B cell (primary cell): Measurements from ENCODE around the gene PDE3B. TPM values are rescaled to one million over a fixed set of nuclear protein-coding genes. Genes with fewer than 3 reads are reported as not detected.
"Not testable (repeated sequence)": the region's sequence is repeated elsewhere in the genome, so short reads cannot be mapped to it uniquely, and the experiment has no call there.

Experiments
- ATAC-seq: fragments of 200-7000 bp; cut with Tn5 transposase; one replicate; pipeline ENCODE4 v1.10.0; 2021; ENCODE audit warnings: low read depth, mild to moderate bottlenecking, moderate number of reproducible peaks, moderate library complexity
- CTCF ChIA-PET: fragments of 350-600 bp; sonication (Branson Sonifier 250); formaldehyde crosslinking; loops from one replicate; lab custom pipeline; 2021; ENCODE audit warnings: antibody characterized with exemption, inconsistent platforms; lab: Charles Lee
- POLR2A ChIA-PET: fragments of 350-600 bp; sonication (Branson Sonifier 250); formaldehyde crosslinking; loops from one replicate; lab custom pipeline; 2021; ENCODE audit warnings: antibody characterized with exemption; lab: Charles Lee
- DNase-seq: peaks from one replicate; pipeline ENCODE4 v3.0.0; 2013
- H2AFZ ChIP-seq: 2 replicates; pipeline ENCODE4 v1.6.1; 2012; ENCODE audit warnings: mild to moderate bottlenecking, low read depth, low read length; ENCODE audit not compliant: insufficient read depth, poor library complexity, severe bottlenecking
- H3K27ac ChIP-seq, 2 donors: 1 replicate in 1 of 2; 2 replicates in 1 of 2; pipeline ENCODE4 v1.5.1; 2012 to 2013; ENCODE audit warnings: low read length in 2 of 2, mild to moderate bottlenecking in 2 of 2, moderate library complexity in 1 of 2
- H3K27me3 ChIP-seq, 4 experiments: fragments of 200-600 bp in 1 of 4; sonication (generic) in 1 of 4; replicated peaks in 1 of 4; 1 replicate in 2 of 4; 2 replicates in 2 of 4; pipeline versions ENCODE4 v1.6.1 to v1.7.0; 2013 to 2016; ENCODE audit warnings: low read length in 3 of 4, mild to moderate bottlenecking in 2 of 4, mixed read lengths in 1 of 4, moderate library complexity in 1 of 4; ENCODE audit not compliant: insufficient read depth in 4 of 4, control insufficient read depth in 3 of 4; ENCODE audit errors: control extremely low read depth in 1 of 4
- H3K36me3 ChIP-seq, 2 experiments: replicated peaks in 1 of 2; 1 replicate in 1 of 2; 2 replicates in 1 of 2; pipeline versions ENCODE4 v1.6.1 to v1.7.1; 2013; ENCODE audit warnings: low read length in 1 of 2; ENCODE audit not compliant: insufficient read depth in 2 of 2, control insufficient read depth in 1 of 2; ENCODE audit errors: control extremely low read depth in 1 of 2, extremely low read depth in 1 of 2
- H3K4me1 ChIP-seq, 2 donors: fragments of 200-600 bp in 1 of 2; sonication (generic) in 1 of 2; 1 replicate in 1 of 2; 2 replicates in 1 of 2; pipeline versions ENCODE4 v1.5.1 to v1.6.1; 2013 to 2017; ENCODE audit warnings: low read length in 2 of 2; ENCODE audit not compliant: control insufficient read depth in 2 of 2, insufficient read depth in 2 of 2
- H3K4me2 ChIP-seq: replicated peaks from 2 replicates; pipeline ENCODE3; 2012; ENCODE audit warnings: mild to moderate bottlenecking, low read depth, low read length; ENCODE audit not compliant: poor library complexity, severe bottlenecking
- H3K4me3 ChIP-seq, 5 experiments: fragments of 200-600 bp in 1 of 5; sonication (generic) in 1 of 5; 1 replicate in 3 of 5; 2 replicates in 2 of 5; pipeline versions ENCODE4 v1.5.1 to v1.7.0; 2011 to 2016; ENCODE audit warnings: low read length in 4 of 5, mild to moderate bottlenecking in 4 of 5, low read depth in 2 of 5, control low read depth in 1 of 5, moderate library complexity in 1 of 5; ENCODE audit not compliant: insufficient read depth in 1 of 5; ENCODE audit errors: control extremely low read depth in 1 of 5, extremely low read depth in 1 of 5
- H3K79me2 ChIP-seq: fragments of 200-600 bp; sonication (generic); one replicate; pipeline ENCODE4 v1.6.0; 2016; ENCODE audit warnings: low read length; ENCODE audit not compliant: control insufficient read depth, insufficient read depth
- H3K9ac ChIP-seq: fragments of 200-600 bp; sonication (generic); 2 replicates; pipeline ENCODE4 v1.6.1; 2017; ENCODE audit warnings: mild to moderate bottlenecking, low read length, moderate library complexity
- H3K9me3 ChIP-seq, 3 donors: one replicate each; pipeline versions ENCODE4 v1.6.1 to v1.7.1; 2013; ENCODE audit warnings: low read length in 2 of 3; ENCODE audit not compliant: control insufficient read depth in 2 of 3, insufficient read depth in 1 of 3; ENCODE audit errors: control extremely low read depth in 1 of 3
- H4K20me1 ChIP-seq: 2 replicates; pipeline ENCODE4 v1.6.0; 2012; ENCODE audit warnings: mild to moderate bottlenecking, low read length; ENCODE audit not compliant: insufficient read depth, control insufficient read depth, poor library complexity, severe bottlenecking
- H3K27ac Mint-ChIP-seq: one replicate; pipeline ENCODE4 v1.8.0; 2021; ENCODE audit warnings: mixed read lengths
- H3K27me3 Mint-ChIP-seq: one replicate; pipeline ENCODE4 v1.8.0; 2021; ENCODE audit warnings: mixed read lengths
- H3K4me1 Mint-ChIP-seq: one replicate; pipeline ENCODE4 v1.8.0; 2021; ENCODE audit warnings: mixed read lengths
- H3K4me3 Mint-ChIP-seq: one replicate; pipeline ENCODE4 v1.8.0; 2021; ENCODE audit warnings: mixed read lengths
- H3K9me3 Mint-ChIP-seq: one replicate; pipeline ENCODE4 v1.8.0; 2022; ENCODE audit warnings: mixed read lengths; ENCODE audit not compliant: insufficient read depth
- EZH2 ChIP-seq: IDR thresholded peaks from 2 replicates; pipeline ENCODE4 v1.6.1; 2012; ENCODE audit warnings: borderline replicate concordance, low read depth, mild to moderate bottlenecking, moderate library complexity, low read length; ENCODE audit not compliant: insufficient read depth, poor library complexity, severe bottlenecking
- WGBS: methylation state at CpG from one replicate; pipeline ENCODE4 v1.1.5; 2013; ENCODE audit warnings: missing lambda C conversion rate; ENCODE audit not compliant: insufficient coverage; 5-methylcytosine and 5-hydroxymethylcytosine counted together
- intact Hi-C: fragments of 100-400 bp; cut with micrococcal nuclease; formaldehyde crosslinking; loops from one replicate; pipeline ENCODE4 v1.10.0; 2022
- polyA plus RNA-seq: library from polyadenylated mRNA; depleted of rRNA; stranded (reverse); fragments of >200 nt; gene quantifications from 2 replicates; pipeline ENCODE4 v1.2.3, GENCODE V29; 2012
- total RNA-seq, 2 donors: library from RNA; stranded (reverse); fragments of 120-200 nt in 1 of 2; gene quantifications; 1 replicate in 1 of 2; 2 replicates in 1 of 2; pipeline versions ENCODE4 v1.2.3 to v1.2.4, GENCODE V29; 2013 to 2022
- TF ChIP-seq, protein P1 (sequence below): fragments of 200-600 bp; IDR thresholded peaks from one replicate; pipeline ENCODE4 v1.8.0; 2022; ENCODE audit warnings: antibody characterized with exemption, mild to moderate bottlenecking

PDE3B gene
- total and polyA plus RNA-seq, 2 donors (not counting 1 experiment from before 2014, with no cell fraction given), result 1.0 to 60.7 TPM

DNA sequence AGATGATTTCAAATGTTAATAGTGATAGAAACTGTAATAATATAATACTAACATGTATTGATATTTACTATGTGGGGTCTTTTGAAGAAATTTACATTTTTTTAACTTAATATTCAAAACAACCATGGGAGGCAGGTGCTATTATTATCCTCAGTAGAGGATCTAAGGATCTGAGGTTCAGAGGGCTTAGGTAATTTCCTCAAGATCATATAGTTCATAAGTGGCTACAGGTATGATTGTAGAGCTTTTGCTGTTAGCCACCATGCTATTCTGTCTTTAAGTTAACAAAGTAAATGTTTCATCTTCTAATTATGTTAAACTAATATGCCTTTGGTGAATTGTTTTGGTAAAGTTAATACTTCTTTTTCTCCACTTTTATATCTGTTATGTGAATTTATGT lies 83.6 kb downstream of the PDE3B start:
- ATAC-seq, result no peak

DNA sequence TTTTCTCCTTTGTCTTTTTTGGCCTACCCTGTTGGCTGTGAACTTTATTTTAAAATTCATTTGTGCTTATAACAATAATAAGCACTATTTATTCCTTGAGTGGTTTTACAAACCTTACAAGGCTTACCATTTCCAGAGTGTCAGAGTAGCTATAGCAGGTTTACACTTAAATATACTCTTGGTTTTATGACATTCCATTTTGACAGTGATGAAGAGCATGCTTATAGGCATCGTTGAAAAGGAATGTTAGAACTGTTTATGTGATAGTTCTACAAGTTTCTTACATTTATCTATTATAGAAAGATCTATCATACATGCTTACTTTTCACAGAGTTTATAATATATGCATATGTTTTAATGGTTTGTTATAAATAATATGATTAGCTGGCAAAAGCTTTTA lies 84.1 kb downstream of the PDE3B start:
- H3K4me2 ChIP-seq, result no peak overlapping the region
- H3K4me3 Mint-ChIP-seq, result no peak overlapping the region
- no peaks in the 10 kb centered on the region for H3K9me3 Mint-ChIP-seq
- TF ChIP-seq, protein P1, sequence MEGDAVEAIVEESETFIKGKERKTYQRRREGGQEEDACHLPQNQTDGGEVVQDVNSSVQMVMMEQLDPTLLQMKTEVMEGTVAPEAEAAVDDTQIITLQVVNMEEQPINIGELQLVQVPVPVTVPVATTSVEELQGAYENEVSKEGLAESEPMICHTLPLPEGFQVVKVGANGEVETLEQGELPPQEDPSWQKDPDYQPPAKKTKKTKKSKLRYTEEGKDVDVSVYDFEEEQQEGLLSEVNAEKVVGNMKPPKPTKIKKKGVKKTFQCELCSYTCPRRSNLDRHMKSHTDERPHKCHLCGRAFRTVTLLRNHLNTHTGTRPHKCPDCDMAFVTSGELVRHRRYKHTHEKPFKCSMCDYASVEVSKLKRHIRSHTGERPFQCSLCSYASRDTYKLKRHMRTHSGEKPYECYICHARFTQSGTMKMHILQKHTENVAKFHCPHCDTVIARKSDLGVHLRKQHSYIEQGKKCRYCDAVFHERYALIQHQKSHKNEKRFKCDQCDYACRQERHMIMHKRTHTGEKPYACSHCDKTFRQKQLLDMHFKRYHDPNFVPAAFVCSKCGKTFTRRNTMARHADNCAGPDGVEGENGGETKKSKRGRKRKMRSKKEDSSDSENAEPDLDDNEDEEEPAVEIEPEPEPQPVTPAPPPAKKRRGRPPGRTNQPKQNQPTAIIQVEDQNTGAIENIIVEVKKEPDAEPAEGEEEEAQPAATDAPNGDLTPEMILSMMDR, result no peak
- no peak for TF ChIP-seq EZH2
- no peaks in the 10 kb centered on the region for H3K27me3 ChIP-seq
- H3K9ac ChIP-seq, result no peak overlapping the region
- H3K4me1 Mint-ChIP-seq, result peaks cover 2% of the 10 kb centered on the region
- no peaks in the 10 kb centered on the region for H3K36me3 ChIP-seq
- H3K4me1 ChIP-seq, result no peaks in the 10 kb centered on the region
- ATAC-seq (no peak), DNase-seq (no peak)
- H3K27ac Mint-ChIP-seq, result no peak overlapping the region
- no peaks in the 10 kb centered on the region for H4K20me1 ChIP-seq
- H3K9me3 ChIP-seq, result no peaks in the 10 kb centered on the region
- WGBS, result no CpG with 5 or more reads among the region's 1 CpG
- intact Hi-C loops, result no loop called here
- no peaks in the 10 kb centered on the region for H3K79me2 ChIP-seq
- H2AFZ ChIP-seq, result no peak overlapping the region
- ChIA-PET CTCF (no interaction called here), POLR2A (no interaction called here)
- no peak overlapping the region for H3K4me3 ChIP-seq
- H3K27ac ChIP-seq, result no peak overlapping the region
- peaks cover 9% of the 10 kb centered on the region for H3K27me3 Mint-ChIP-seq

More for the DNA sequence above, 83.6 kb downstream of the PDE3B start:
- no peak overlapping the region for H3K4me3 Mint-ChIP-seq
- no peak overlapping the region for H2AFZ ChIP-seq
- intact Hi-C loops, result no loop called here
- H3K79me2 ChIP-seq, result no peaks in the 10 kb centered on the region
- H4K20me1 ChIP-seq, result no peaks in the 10 kb centered on the region
- H3K4me3 ChIP-seq, result no peak overlapping the region
- no peak overlapping the region for H3K9ac ChIP-seq
- H3K4me1 Mint-ChIP-seq, result peaks cover 2% of the 10 kb centered on the region
- no peak overlapping the region for H3K27ac ChIP-seq
- H3K9me3 ChIP-seq, result no peaks in the 10 kb centered on the region
- no peak overlapping the region for H3K27ac Mint-ChIP-seq
- CTCF ChIA-PET, result no interaction called here
- TF ChIP-seq, protein P1, result no peak
- TF ChIP-seq EZH2, result no peak
- peaks cover 9% of the 10 kb centered on the region for H3K27me3 Mint-ChIP-seq
- no peak for DNase-seq
- POLR2A ChIA-PET, result no interaction called here
- H3K4me2 ChIP-seq, result no peak overlapping the region
- H3K4me1 ChIP-seq, result no peaks in the 10 kb centered on the region
- H3K27me3 ChIP-seq, result no peaks in the 10 kb centered on the region
- H3K36me3 ChIP-seq, result no peaks in the 10 kb centered on the region
- no peaks in the 10 kb centered on the region for H3K9me3 Mint-ChIP-seq

DNA sequence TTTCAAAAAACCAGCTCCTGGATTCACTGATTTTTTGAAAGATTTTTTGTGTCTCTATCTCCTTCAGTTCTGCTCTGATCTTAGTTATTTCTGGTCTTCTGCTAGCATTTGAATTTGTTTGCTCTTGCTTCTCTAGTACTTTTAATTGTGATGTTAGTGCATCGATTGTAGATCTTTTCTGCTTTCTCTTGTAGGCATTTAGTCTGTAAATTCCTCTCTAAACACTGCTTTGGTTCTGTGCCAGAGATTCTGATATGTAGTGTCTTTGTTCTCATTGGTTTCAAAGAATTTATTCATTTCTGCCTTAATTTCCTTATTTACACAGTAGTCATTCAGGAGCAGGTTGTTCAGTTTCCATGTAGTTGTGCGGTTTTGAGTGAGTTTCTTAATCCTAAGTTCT lies 96.9 kb downstream of the PDE3B start:
- ATAC-seq, H3K79me2 ChIP-seq, H3K27ac Mint-ChIP-seq, H2AFZ ChIP-seq, H3K4me3 Mint-ChIP-seq, H3K4me2 ChIP-seq, H3K27ac ChIP-seq, H3K9ac ChIP-seq, H3K9me3 Mint-ChIP-seq, H3K4me1 ChIP-seq, H3K4me3 ChIP-seq, H4K20me1 ChIP-seq, H3K36me3 ChIP-seq, H3K9me3 ChIP-seq, DNase-seq, H3K27me3 ChIP-seq, POLR2A ChIA-PET, intact Hi-C loops, H3K4me1 Mint-ChIP-seq: not testable (repeated sequence)
- H3K27me3 Mint-ChIP-seq, result peaks cover 15% of the 10 kb centered on the region
- CTCF ChIA-PET, result interaction anchor here (1.3 kb wide), 1 partner anchor 49 kb away, joined by 3 read pairs; no protein-coding TSS in a partner anchor
- no CpG with 5 or more reads among the region's 2 CpGs for WGBS
